D341Med (cell line): ENCODE results near the gene SMC3.
"Not testable (repeated sequence)": the region's sequence is repeated elsewhere in the genome, so short reads cannot be mapped to it uniquely, and the experiment has no call there.

ENCODE experiments used
- DNase-seq: peaks from one replicate; pipeline ENCODE4 v3.0.0; 2012; ENCODE audit warnings: low spot score

SMC3 gene

DNA sequence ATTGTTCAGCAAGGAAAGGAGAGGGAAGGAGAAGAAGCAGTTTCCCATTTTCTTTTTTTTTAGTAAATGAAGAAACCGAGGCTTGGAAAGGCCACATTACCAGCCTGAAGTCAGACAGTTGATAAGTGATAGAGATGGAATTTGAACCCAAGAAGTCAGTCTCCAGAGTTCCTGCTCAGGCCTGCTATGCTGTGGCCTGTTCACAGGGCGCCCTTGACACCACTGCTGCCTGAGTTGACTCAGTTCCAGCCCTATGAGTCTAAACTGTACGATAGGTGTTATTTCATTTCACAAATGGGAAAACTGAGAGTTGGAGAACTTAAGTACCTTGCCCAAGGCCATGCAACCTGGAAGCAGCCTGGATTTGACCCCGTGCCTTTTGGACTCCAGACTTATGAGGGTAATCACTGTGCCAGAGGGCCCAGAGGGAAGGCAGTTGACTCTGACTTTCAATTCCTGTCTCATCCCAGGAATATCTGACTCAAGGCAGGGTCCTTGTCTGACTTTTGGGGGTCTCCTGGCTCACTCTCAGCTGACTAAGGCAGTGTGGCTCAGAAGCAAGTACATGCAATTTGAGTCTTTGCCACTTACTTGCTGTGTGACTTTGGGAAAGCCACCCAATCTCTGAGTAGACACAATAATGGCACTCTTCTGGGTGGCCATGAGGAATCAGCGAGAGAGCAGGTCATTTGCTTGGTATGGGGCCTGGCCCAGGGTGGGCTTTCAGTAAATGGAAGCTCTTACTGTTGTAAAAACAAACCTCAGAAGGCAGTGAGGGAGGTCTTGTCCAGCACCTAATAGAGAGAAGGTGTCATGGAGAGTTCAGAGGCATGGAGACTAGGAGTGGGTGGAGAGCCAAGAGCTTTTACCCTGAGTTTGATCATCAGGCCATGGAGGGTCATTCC lies 58.7 kb downstream of the SMC3 start:
- DNase-seq, result no peak

DNA sequence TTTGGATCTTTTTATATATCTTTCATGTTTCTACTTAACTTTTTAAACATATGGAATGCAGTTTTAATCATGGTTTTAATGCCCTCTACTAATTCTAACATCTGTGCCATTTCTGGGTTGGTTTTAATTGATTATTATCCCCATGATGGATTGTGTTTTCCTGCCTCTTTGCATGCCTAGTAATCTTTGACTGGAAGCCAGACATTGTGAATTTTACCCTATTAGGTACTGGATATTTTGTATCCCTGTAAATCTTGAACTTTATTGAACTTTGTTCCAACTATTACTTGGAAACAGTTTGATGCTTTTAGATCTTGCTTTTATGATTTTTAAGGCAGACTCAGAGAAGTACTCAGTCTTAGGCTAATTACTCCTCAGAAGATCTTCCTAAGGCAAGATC lies 60.7 kb downstream of the SMC3 start:
- no peak for DNase-seq

DNA sequence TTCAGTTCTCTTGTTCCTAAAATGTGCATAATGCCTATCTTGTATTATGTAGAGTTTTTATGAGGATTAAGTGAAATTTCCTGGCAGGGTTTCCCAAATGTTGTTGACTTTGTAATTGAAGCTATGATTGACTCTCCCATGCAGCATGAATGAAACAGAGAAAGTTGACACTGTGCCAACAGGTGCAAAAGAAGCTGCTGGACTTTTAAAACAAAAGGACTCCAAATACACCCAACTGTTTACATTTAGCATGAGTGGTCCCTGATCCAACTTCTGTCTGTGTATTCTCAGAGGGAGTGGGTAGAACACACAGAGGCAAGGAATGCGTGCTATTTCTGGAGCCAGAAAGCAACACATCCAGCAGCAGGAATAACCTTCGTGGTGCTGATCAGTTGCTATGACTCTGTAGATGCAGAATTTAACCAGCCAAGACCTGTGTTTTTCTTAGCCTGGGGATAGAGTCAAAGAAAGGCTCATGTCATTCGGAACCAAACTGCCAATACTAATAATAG lies 62.2 kb downstream of the SMC3 start:
- DNase-seq, result no peak

DNA sequence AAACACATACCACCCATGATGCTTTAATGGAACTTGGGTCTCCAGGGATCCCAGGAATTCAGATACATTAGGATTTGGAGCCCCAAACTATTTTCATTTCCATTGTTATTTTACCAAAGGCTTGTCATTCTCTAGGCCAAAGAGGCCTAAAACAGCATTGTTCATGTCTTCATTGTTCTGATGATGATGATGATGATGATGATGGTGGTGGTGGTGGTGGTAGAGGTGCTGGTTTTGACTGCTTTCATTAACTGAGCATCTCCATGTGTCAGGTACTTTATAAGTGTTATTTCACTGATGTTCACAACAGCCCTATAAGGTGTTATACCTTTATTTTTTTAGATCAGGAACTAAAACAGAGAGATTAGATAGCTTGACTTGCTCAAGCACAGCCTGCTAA lies 64.4 kb downstream of the SMC3 start:
- DNase-seq, result no peak

DNA sequence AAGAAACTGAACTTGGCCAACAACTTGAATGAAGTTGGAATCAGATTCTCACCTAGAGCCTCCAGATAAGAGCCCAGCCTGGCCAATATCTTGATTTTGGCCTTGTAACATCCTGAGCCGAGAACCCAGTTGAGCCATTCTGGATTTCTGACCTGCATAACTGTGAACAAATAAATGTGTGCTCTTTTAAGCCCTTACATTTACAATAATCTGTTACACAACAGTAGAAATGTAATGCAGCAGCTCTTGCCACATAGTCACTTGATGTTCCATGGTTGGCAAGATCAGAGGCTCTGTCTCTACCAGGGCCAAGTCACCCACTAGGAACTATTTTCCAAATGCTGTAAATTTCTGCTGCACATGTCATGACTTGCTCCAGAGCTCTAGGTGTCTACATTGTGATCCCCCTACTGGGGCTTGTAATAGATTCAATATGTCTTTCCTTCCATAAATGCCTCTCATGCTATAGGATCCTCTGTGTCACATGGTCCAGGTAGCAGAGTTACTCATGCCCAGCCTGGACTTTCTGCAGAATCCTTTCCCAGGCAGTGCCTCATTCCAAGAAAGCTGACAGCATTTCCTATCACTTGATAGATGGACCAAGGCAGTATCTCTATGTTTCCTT lies 65.2 kb downstream of the SMC3 start:
- no peak for DNase-seq

DNA sequence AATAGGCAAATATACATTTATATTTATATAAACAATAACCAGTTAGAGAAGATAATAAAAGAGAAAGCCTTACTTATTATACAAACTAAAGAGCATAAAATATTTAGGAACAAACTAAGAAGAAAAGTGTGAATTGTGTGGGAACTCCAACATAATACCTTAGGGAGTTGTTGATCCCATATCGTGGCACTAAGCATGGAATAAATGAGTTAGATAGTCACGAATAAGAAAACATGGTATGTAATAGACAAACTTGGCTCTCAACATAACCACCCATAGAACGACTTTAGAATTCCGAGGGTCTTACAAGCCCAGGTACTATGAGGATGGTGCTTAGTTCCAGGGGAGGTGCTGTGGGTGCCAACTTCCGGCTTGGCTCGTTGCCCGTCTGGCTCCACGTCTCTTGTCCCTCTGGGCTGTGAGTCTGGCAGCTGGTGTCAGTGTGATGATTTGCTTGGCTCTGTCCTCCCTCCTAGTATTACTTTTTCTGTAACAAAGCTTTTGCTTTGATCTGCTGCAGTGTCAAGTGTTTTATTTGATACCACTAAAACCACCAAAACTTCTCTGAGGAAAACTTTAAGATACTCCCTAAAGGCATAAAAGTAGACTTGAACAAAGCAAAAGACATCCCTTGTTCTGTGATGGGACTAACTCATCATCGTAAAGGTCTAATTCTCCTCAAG lies 67.2 kb downstream of the SMC3 start:
- peak; percentile 51 for DNase-seq

DNA sequence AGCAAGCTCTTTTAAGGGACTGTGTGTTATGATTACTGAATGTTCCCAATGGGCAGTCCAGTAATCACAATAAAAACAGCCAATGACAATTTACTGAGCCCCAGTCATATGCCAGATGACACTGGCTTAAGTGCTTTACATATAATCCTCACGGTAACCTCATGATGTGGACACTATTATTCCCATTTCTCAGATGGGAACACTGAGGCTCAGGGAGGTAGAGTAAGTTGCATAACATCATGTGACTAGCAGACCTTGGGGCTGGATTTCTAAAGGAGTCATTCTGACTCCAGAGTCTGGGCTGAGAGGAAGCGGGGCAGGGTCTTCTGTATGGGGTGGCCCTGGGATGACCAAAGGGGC lies 69.1 kb downstream of the SMC3 start:
- DNase-seq, result no peak

DNA sequence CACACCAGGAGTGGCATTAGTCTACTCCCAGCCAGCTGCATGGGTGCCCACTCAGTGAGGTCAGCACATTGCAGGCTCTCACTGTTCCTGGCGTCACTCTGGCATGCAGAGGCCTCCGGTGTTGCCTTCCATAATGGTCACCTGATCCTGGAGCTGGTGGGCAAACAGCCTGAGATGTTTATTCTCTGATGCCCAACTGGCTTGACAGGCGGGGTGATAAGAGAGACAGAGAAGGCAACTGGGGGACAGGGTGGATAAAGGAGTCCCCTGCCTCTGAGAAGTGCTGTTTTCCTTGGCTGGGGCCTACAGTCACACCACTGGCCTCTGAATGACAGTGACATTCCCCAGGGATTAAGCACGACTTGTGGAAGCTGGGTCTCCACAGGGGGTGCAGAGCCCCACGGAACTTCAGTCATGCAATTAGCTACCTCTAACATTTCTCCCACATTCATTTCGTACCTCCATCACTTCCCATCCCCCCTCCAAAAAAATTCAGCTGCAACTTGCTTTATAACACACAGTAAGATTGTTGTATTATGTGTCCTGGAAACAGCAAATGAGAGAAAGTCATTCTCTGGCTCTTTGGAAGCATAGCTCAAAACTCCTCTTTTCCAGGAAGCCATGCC lies 69.5 kb downstream of the SMC3 start:
- DNase-seq, result no peak

DNA sequence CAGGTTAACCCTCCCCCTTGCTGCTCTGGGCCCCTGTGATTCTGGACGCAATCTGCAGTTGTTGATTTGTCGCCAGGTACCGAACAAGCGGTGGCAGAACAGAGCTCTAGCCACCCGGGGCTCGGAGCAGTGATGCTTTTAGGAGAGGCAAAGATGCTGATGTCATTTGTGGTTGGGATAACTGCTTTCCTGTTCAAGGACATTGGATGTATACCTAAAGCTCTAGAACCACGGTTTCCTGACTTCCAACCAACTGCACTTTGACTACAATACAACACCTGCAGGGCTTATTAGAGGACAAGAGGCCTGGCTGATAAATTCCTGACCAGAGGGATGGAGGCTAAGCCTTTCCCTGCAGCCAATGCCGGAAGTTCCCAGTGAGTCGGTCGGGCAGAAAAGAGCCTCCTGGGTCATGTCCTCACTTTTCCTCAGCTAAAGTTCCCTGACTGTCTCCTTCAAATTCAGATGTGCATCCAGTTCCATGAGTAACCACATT lies 70.1 kb downstream of the SMC3 start:
- no peak for DNase-seq

DNA sequence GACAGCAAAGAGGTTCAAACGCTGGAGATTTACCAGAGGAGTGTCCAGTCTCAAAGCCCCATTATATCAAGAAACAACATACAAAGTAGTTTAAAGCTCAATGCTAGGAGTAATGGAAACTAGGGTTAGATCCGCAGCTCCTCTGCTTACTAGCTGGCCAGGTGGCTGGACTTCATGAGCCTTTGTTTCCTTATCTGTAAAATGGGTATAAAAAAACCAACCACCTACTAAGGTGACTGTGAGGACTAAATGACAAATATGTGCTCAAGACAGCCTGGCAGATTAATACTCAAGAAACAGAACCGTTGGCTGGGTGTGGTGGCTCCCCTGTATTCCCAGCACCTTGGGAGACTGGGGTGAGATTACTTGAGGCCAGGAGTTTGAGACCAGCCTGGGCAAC lies 70.8 kb downstream of the SMC3 start:
- DNase-seq, result no peak

DNA sequence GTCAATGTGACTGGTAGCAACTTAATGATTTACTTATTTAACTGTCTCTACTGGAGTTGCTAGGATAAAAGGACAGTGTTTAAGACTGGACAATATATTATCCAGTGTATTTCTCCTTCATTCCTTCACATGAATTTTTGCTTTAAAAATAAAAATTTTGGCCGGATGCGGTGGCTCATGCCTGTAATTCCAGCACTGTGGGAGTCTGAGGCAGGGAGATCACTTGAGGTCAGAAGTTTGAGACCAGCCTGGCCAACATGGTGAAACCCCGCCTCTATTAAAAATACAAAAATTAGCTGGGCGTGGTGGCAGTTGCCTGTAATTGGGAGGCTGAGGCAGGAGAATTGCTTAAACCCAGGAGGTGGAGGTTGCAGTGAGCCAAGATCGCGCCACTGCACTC lies 71.6 kb downstream of the SMC3 start:
- DNase-seq, result not testable (repeated sequence)

DNA sequence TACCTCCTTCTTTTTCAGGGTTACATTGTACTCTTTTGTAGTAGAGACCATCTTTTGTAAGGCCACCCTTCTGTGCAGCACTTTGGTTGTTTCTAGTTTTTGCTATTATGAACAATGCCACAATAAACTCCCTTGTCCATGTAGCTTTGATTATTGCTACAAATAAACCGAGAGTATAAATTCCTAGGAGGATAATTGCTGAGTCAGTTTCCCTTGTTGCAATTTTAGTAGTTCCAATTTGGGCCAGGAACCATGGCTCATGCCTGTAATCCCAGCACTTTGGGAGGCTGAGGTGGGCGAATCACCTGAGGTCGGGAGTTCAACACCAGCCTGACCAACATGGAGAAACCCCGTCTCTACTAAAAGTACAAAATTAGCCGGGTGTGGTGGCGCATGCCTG lies 72.4 kb downstream of the SMC3 start:
- not testable (repeated sequence) for DNase-seq

DNA sequence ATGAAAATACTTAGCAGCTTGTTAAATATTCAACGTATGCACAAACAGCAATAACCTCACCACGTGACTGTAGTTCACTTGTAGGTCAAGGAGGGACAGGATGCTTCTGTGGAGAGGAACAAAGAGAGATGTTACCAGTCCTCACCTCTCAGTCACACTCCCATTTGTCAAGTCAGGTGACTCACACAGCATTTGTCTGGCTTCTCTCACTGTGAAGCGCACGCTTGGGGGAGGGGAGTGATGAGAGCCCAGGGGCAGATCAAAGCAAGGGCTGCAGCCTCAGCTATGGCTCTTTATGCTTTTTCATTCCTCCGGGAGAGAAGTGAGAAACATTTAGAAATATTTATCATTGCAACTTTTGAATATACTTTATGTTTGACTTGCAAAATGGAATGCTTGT lies 73.8 kb downstream of the SMC3 start:
- no peak for DNase-seq

DNA sequence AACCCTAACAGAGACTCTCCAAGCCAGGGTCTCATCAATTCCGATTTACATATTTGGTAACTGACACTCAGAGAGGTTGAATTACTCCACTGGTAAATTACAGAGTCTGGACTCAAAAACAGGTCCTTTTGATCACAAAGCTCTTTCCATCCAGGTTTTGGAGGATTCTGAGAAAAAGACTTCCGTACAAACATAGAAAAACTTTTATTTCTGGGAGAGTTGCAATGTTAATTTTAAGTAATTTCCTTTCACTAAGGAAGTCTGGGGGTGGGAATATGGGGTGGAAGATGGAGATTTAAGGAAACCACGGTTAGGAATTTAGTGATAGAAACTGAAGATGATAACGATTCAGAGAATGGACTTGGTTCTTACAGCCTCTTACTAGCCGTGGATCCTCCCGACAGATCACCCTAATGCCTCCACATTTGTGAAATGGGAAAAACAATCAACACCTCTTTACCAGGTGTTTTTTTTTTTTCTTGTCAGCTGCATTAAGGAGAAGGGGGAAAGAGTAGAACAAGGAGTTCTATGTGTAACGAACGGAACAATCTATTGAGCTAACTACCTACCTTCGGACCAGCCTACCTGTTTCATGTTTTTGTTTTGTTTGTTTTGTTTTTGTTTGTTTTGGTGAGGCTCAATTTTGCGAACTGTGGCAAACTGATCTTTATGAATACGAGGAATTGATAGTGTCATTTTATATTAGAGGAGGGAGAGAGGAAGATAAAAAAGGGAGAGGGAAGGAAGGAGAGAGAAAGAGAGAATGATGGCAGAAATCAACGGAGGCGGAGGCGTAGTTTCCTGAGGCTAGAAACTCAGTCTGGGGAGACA lies 74.9 kb downstream of the SMC3 start:
- no peak for DNase-seq

DNA sequence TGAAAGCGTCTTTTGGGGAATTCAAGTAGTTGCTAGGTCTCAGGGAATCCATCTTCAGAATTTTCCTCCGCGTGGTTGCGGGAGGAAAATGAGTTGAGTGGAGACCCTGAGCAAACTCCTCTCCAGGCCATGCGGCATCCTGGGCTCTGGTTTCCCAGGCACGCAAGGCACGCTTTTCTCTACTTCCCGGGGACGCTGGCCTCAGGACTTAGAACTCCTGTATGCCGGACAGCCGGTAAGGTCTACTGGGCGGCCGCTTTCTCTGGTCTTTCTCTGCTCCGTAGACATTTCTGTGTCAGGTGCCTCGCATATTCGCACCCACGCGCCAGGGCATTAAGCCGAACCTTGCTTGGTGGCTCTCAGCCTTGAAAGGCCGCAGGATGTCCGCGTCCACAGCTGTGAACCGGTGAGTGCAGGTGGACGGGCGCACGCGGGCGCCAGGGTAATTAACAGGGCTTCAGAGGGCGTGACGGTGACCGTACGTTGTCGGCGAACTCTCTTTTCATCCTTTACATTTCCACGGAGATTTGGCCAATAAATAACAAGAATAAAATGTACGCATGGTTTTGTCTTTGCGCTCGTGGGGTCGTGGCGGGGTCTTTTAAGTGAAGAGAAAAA lies 75.6 kb downstream of the SMC3 start:
- no peak for DNase-seq

DNA sequence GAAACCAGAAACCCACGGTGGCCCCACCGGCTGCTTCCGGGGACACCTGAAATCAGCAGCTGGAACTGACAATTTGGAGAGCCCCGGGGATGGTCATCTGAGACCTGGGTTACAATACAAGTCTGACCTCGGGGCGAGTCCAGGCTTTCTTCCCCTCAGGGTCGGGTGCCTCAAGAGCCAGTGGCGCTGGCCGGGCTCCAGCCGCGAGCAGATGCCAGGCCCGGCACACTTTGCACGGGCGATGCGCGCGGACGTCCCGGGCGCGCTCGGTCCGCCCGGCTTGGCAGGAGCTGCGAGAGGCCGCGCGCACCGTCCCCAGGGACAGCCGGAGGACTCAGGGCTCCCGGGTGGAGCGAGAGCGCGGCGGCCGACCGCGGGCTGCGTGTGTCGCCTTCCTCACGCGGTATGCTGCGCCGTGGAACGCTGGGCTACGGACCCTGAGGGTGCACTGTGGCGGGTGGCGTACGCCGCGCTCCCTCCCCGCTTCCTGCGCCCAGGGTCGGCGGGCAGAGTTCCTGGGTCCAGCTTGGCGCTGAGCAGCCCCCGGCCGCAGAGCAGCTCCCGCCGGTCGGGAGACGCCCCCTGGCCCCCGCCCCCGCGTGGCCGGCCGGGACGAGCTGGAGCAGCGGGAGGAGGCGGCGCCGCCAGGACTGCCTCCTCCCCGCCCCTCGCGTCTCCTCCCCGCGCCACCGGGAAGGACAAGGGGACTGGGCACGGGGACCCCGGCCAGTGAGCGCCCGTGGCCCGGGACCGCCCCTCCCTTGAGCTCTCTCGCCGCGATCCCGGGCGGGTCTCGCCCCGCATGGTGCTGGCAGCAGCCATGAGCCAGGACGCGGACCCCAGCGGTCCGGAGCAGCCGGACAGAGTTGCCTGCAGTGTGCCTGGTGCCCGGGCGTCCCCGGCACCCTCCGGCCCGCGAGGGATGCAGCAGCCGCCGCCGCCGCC lies 76.4 kb downstream of the SMC3 start, which contains the start of gene RBM20:
Gene RBM20 (plus strand): TSS at position 684 of the 945 bp plus-strand sequence. CDS start 119 bp downstream, at position 803.
- DNase-seq, result peak; percentile 70

DNA sequence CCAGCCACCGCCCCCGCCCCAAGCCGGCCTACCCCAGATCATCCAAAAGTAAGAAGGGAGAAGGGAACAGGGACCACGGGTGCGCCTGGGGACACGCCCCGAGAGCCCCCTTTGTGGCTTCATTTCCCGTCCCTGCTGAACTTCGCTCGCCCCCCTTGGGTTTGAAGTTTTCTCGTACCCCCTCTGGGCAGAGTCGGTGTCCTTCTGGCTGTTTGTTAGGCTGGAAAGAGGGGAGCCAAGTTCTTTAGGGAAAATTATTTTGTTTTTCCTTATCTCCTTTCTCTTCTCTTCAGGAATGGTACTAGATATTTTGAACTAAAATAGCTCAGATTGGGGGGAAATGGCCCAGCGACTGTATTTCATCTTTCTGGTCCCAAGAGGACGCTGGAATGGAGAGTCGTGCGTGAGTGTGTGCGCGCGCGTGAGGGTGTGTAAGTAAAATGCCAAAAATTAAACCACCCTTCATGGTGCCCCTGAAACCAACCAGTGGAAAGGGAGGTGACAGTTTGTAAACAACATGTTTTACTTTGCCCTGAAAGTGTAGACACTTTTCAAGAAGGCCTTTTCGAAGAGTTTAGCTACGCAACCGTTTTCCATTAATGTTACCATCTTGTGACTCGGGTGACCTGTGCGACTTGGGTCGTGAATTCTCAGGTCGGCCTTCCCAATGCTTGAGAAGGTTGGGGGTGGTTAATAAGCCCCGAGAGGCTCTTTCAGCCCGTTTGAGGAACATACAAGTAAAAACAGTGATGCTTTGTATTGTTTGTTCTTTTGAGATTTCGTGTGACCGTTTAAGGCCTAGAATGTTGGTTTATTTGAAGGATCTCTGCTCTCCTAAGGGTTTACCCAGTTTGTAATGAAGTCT lies 77.3 kb downstream of the SMC3 start:
- no peak for DNase-seq

DNA sequence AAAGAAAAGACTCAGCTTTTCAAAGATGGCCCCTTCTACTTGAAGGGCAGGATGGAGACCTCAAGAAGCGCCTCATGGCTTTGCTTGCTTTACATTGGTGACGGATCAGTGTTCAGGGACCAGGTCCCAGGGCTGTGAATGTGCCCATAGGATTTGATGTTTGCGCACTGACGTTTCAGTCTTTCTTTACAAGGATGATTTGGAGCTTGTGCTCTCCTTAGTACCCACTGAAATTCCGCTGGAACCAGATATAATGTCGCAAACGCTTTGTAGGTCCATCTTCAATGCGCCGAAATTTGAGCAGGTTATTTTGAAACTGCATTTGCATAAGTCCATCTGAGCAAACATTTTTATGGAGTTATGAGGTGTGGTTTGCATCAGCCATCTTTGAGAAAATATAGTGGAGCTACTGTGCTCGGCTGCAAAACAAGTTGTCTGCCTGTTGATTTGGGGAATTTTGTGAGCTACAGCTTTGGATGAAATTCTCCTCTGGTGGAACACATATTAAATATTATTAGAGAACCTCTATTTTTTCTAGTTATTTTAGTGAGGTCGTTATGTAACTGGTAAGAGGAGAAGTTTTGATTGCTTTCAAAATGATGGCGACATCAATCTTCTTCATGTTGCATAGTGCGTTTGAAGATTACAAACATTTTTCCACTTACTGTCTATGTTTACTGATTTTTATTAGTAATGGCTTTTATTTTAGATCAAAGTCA lies 79.1 kb downstream of the SMC3 start:
- no peak for DNase-seq
